Upper lobe of left lung (tissue), 6 donors: ENCODE data around the gene ZBED4. TPM values are rescaled to one million over a fixed set of nuclear protein-coding genes. Genes with fewer than 3 reads are reported as not detected.

Experiments
- ATAC-seq, 2 donors: fragments of 200-7000 bp; cut with Tn5 transposase; one replicate each; pipeline ENCODE4 v1.9.1; 2022; ENCODE audit warnings: mild to moderate bottlenecking in 2 of 2, moderate library complexity in 2 of 2; ENCODE audit not compliant: low FRiP score in 2 of 2
- DNase-seq, 2 donors: peaks; one replicate each; pipeline ENCODE4 v3.0.0-alpha.2; 2019 to 2020
- H3K27ac ChIP-seq, 4 donors: fragments of 200-600 bp; sonication (generic); one replicate each; pipeline ENCODE4 v1.5.1; 2016 to 2019
- H3K27me3 ChIP-seq, 4 donors: fragments of 200-600 bp; sonication (generic); one replicate each; pipeline ENCODE4 v1.5.1; 2017 to 2019
- H3K36me3 ChIP-seq, 4 donors: fragments of 200-600 bp; sonication (generic); one replicate each; pipeline ENCODE4 v1.5.1; 2016 to 2019
- H3K4me1 ChIP-seq, 4 donors: fragments of 200-600 bp; sonication (generic); one replicate each; pipeline ENCODE4 v1.5.1; 2018 to 2019
- H3K4me3 ChIP-seq, 4 donors: fragments of 200-600 bp; sonication (generic); one replicate each; pipeline ENCODE4 v1.5.1; 2017 to 2019; ENCODE audit warnings: mild to moderate bottlenecking in 2 of 4, moderate library complexity in 1 of 4
- H3K9me3 ChIP-seq, 4 donors: fragments of 200-600 bp; sonication (generic); one replicate each; pipeline ENCODE4 v1.5.1; 2018 to 2019
- EP300 ChIP-seq, 4 donors: sonication (generic); formaldehyde crosslinking; IDR thresholded peaks; one replicate each; pipeline ENCODE4 v1.5.1; 2017; ENCODE audit warnings: antibody characterized with exemption in 4 of 4, control low read depth in 2 of 4
- POLR2A ChIP-seq, 4 donors: fragments of 450-650 bp; IDR thresholded peaks; one replicate each; pipeline ENCODE4 v1.5.1; 2016 to 2017; ENCODE audit warnings: antibody characterized with exemption in 4 of 4, mild to moderate bottlenecking in 2 of 4
- POLR2AphosphoS5 ChIP-seq, 2 donors: sonication (generic); formaldehyde crosslinking; IDR thresholded peaks; one replicate each; pipeline ENCODE4 v1.5.1; 2017; ENCODE audit warnings: antibody characterized with exemption in 2 of 2
- WGBS, 2 donors: methylation state at CpG; one replicate each; pipeline ENCODE4 v1.1.5; 2017 to 2018; 5-methylcytosine and 5-hydroxymethylcytosine counted together
- small RNA-seq, 4 donors: library from RNA; depleted of rRNA; stranded (forward); fragments of <200 nt; gene quantifications; one replicate each; pipeline ENCODE3, GENCODE V24; 2016
- total RNA-seq, 6 donors: library from RNA; depleted of rRNA in 4 of 6; stranded (reverse); fragments of >200 nt in 4 of 6; gene quantifications; one replicate each; pipeline versions ENCODE4 v1.1.0 to v1.2.1, GENCODE V29; 2016 to 2021
- TF ChIP-seq, protein P1 (sequence below), 6 experiments: fragments of 450-650 bp in 4 of 6; fragments of 200-600 bp in 2 of 6; sonication (generic) in 2 of 6; IDR thresholded peaks; one replicate each; pipeline ENCODE4 v1.5.1; 2016 to 2019; ENCODE audit warnings: antibody characterized with exemption in 6 of 6
- donor health status: DM: no; HTN: no; CAD: no; lungs with moderate emphysema.
- donor health status: DM: no; HTN: yes; CAD: no; lungs with severe emphysema.

ZBED4 gene
- total RNA-seq, 6 donors from 2014 or later: 10.8 to 19.9 (median 15.5) TPM

GRCh38 chr22:49938565-49939136 lies 85.0 kb downstream of the ZBED4 start:
- Histone ChIP-seq H3K27ac (peak overlapping the region; percentile 95 to 100 (median 98)), H3K4me1 (peaks cover 31 to 56% (median 37%) of the 10 kb centered on the region in 4 donors), H3K9me3 (no peaks in the 10 kb centered on the region), H3K36me3 (no peaks in the 10 kb centered on the region), H3K4me3 (no peak overlapping the region), H3K27me3 (no peaks in the 10 kb centered on the region)
- 87 to 93% methylated on average over 3 to 13 of the region's 19 CpGs for WGBS, 2 donors
- TF ChIP-seq POLR2AphosphoS5 (IDR thresholded peaks at IDR 0.05) (no peak), EP300 (IDR thresholded peaks at IDR 0.05) (no peak), POLR2A (IDR thresholded peaks at IDR 0.05) (no peak)
- TF ChIP-seq, protein P1, sequence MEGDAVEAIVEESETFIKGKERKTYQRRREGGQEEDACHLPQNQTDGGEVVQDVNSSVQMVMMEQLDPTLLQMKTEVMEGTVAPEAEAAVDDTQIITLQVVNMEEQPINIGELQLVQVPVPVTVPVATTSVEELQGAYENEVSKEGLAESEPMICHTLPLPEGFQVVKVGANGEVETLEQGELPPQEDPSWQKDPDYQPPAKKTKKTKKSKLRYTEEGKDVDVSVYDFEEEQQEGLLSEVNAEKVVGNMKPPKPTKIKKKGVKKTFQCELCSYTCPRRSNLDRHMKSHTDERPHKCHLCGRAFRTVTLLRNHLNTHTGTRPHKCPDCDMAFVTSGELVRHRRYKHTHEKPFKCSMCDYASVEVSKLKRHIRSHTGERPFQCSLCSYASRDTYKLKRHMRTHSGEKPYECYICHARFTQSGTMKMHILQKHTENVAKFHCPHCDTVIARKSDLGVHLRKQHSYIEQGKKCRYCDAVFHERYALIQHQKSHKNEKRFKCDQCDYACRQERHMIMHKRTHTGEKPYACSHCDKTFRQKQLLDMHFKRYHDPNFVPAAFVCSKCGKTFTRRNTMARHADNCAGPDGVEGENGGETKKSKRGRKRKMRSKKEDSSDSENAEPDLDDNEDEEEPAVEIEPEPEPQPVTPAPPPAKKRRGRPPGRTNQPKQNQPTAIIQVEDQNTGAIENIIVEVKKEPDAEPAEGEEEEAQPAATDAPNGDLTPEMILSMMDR (IDR thresholded peaks at IDR 0.05): no peak
- ATAC-seq: no peak
- peak in 1 of 2 donors; percentile 79 for DNase-seq

Small RNA genes lying within 50 kb of the gene (small RNA-seq; reads per million reads assigned to genes)
- gene AL117328.1: 0 reads per million in 4 donors
- 0 reads per million in 4 donors for gene RF00017

Other genes starting within 250 kb of the ZBED4 start
- 100 to 1,000 TPM in 1 of 6 donors, 10 to 100 TPM in 5; 38.9 to 141 (median 43.0) TPM for gene BRD1, start 26.0 kb upstream of the ZBED4 start, total RNA-seq
- gene ALG12, start 64.6 kb downstream of the ZBED4 start, total RNA-seq: 10 to 100 TPM; 14.2 to 32.5 (median 22.3) TPM
- 10 to 100 TPM; 31.2 to 72.6 (median 46.9) TPM for gene CRELD2, start 64.8 kb downstream of the ZBED4 start, total RNA-seq
- 100 to 1,000 TPM; 131 to 246 (median 156) TPM for gene PIM3, start 106.9 kb downstream of the ZBED4 start, total RNA-seq
- gene IL17REL, start 158.9 kb downstream of the ZBED4 start, total RNA-seq: under 1 TPM in 1 of 6 donors, not detected in 5; 0.06 TPM
- gene TTLL8, start 204.5 kb downstream of the ZBED4 start, total RNA-seq: not detected
- 1 to 10 TPM in 4 of 6 donors, under 1 TPM in 2; 0.78 to 3.1 (median 1.2) TPM for gene MLC1, start 231.6 kb downstream of the ZBED4 start, total RNA-seq
- gene MOV10L1, start 236.2 kb downstream of the ZBED4 start, total RNA-seq: 1 to 10 TPM in 3 of 6 donors, under 1 TPM in 2, not detected in 1; 0.47 to 3.1 (median 1.8) TPM